Nephron progenitor cell (in vitro differentiated cells): ENCODE results near the gene MOK.

ENCODE experiments used
- DNase-seq: peaks from one replicate; pipeline ENCODE4 v3.0.0; 2021
- H3K27ac Mint-ChIP-seq: 2 replicates; pipeline ENCODE4 v1.8.0; 2021; ENCODE audit warnings: mild to moderate bottlenecking, moderate library complexity, mixed read lengths
- H3K27me3 Mint-ChIP-seq: 2 replicates; pipeline ENCODE4 v1.8.0; 2021; ENCODE audit warnings: mild to moderate bottlenecking, low read depth, mixed read lengths; ENCODE audit not compliant: poor library complexity
- H3K36me3 Mint-ChIP-seq: 2 replicates; pipeline ENCODE4 v1.8.0; 2021; ENCODE audit warnings: low read depth, mixed read lengths
- H3K4me1 Mint-ChIP-seq: 2 replicates; pipeline ENCODE4 v1.8.0; 2021; ENCODE audit warnings: mixed read lengths
- H3K4me3 Mint-ChIP-seq: 2 replicates; pipeline ENCODE4 v1.8.0; 2021; ENCODE audit warnings: mild to moderate bottlenecking, moderate library complexity, mixed read lengths
- H3K9me3 Mint-ChIP-seq: 2 replicates; pipeline ENCODE4 v1.8.0; 2021; ENCODE audit warnings: mild to moderate bottlenecking, moderate library complexity, mixed read lengths
- CTCF ChIP-seq: fragments of 200-600 bp; sonication (generic); IDR thresholded peaks from 2 replicates; pipeline ENCODE4 v1.5.0; 2021; ENCODE audit warnings: antibody characterized with exemption

The MOK gene

GRCh38 chr14:102184316-102185035, 120.5 kb downstream of the MOK start:
- TF ChIP-seq CTCF, result no peak
- H3K36me3 Mint-ChIP-seq, result no peaks in the 10 kb centered on the region
- H3K27ac Mint-ChIP-seq, result no peak overlapping the region
- peaks cover 52% of the 10 kb centered on the region for H3K4me1 Mint-ChIP-seq
- H3K27me3 Mint-ChIP-seq, result no peaks in the 10 kb centered on the region
- DNase-seq, result no peak
- H3K4me3 Mint-ChIP-seq, result no peak overlapping the region
- H3K9me3 Mint-ChIP-seq, result no peaks in the 10 kb centered on the region

GRCh38 chr14:102183886-102184285, 121.1 kb downstream of the MOK start:
- no peak for TF ChIP-seq CTCF
- H3K4me3 Mint-ChIP-seq, result no peak overlapping the region
- no peak overlapping the region for H3K27ac Mint-ChIP-seq
- no peaks in the 10 kb centered on the region for H3K27me3 Mint-ChIP-seq
- no peaks in the 10 kb centered on the region for H3K36me3 Mint-ChIP-seq
- H3K9me3 Mint-ChIP-seq, result no peaks in the 10 kb centered on the region
- peaks cover 51% of the 10 kb centered on the region for H3K4me1 Mint-ChIP-seq
- DNase-seq, result no peak

DNA sequence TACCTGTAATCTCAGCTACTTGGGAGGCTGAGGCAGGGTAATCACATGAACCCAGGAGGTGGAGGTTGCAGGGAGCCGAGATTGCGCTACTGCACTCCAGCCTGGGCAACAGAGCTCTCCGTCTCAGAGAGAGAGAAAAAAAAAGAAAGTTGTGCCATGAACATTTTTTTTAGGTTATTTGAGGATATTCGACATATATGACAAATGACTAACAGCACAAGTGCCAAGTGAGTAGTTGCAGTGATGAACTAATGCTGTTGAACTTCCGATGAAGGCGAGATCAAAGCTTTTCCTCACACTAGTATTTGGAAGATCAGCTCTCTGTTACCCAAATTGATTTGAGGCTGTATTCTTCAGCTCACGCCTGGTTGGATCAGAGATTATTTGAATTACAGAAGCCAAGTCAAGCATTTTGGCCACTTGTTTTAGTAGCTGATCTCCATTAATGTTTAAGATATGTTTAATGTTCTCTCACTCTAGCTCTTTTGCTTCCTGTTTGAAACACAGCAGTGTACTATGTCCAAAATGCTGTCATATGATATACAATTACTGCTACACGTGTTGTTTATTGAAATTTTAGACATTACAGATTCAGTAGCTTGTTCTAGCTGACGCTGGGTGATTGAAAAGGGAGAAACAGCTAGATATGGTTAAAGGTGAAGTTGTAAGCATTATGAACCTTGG, 121.9 kb downstream of the MOK start:
- H3K4me1 Mint-ChIP-seq, result peaks cover 51% of the 10 kb centered on the region

DNA sequence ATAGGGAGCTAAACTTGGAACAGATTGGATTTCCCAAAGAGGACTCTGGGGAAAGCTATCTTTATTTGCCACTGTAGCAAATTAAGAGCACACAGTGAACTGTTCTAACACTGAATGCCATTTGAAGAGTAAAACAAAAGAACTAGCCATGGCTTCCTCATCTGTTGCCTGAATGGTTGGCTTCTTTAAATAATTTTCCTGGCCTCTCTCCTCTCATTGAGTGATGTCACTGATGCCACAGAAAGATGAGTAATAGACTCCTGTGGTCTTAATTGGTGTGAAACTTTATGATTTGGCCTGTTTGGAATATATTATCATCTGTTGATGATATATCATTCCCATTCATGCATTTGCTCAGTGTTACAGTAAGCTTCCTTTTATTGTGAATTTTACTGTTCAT, 122.8 kb downstream of the MOK start:
- TF ChIP-seq CTCF, result no peak
- Mint-ChIP-seq H3K36me3 (peaks cover under 1% of the 10 kb centered on the region), H3K27ac (no peak overlapping the region), H3K4me1 (peaks cover 50% of the 10 kb centered on the region), H3K9me3 (no peaks in the 10 kb centered on the region), H3K27me3 (no peaks in the 10 kb centered on the region), H3K4me3 (no peak overlapping the region)
- DNase-seq, result no peak

More for the DNA sequence above, 121.9 kb downstream of the MOK start:
- DNase-seq, result no peak
- Mint-ChIP-seq H3K9me3 (no peaks in the 10 kb centered on the region), H3K27ac (no peak overlapping the region), H3K4me3 (no peak overlapping the region), H3K36me3 (no peaks in the 10 kb centered on the region), H3K27me3 (no peaks in the 10 kb centered on the region)
- TF ChIP-seq CTCF, result no peak

GRCh38 chr14:102181187-102181586, 123.8 kb downstream of the MOK start:
- no peak for DNase-seq
- Mint-ChIP-seq H3K4me1 (peaks cover 46% of the 10 kb centered on the region), H3K9me3 (no peaks in the 10 kb centered on the region), H3K4me3 (no peak overlapping the region), H3K27me3 (no peaks in the 10 kb centered on the region), H3K27ac (no peak overlapping the region), H3K36me3 (peaks cover 9% of the 10 kb centered on the region)
- TF ChIP-seq CTCF, result no peak
